Progenitor cell of endocrine pancreas (in vitro differentiated cells): ENCODE data around the gene ATP1A3. TPM values are rescaled to one million over a fixed set of nuclear protein-coding genes. Genes with fewer than 3 reads are reported as not detected.

ENCODE experiments used
- DNase-seq: peaks from one replicate; pipeline ENCODE4 v3.0.0; 2021; ENCODE audit warnings: low spot score; ENCODE audit not compliant: unreplicated experiment
- H3K27ac Mint-ChIP-seq: 2 replicates; pipeline ENCODE4 v1.8.0; 2021; ENCODE audit warnings: mild to moderate bottlenecking, moderate library complexity, mixed read lengths
- H3K27me3 Mint-ChIP-seq: 2 replicates; pipeline ENCODE4 v1.8.0; 2021; ENCODE audit warnings: mixed read lengths
- H3K36me3 Mint-ChIP-seq: 2 replicates; pipeline ENCODE4 v1.8.0; 2022; ENCODE audit warnings: mixed read lengths; ENCODE audit not compliant: insufficient read depth
- H3K4me1 Mint-ChIP-seq: 2 replicates; pipeline ENCODE4 v1.8.0; 2021; ENCODE audit warnings: low read depth, mixed read lengths
- H3K4me3 Mint-ChIP-seq: 2 replicates; pipeline ENCODE4 v1.8.0; 2021; ENCODE audit warnings: low read depth, mild to moderate bottlenecking, moderate library complexity, mixed read lengths
- H3K9me3 Mint-ChIP-seq: 2 replicates; pipeline ENCODE4 v1.8.0; 2021; ENCODE audit warnings: low read depth, mixed read lengths
- CTCF ChIP-seq: fragments of 200-600 bp; sonication (generic); IDR thresholded peaks from one replicate; pipeline ENCODE4 v1.5.0; 2021; ENCODE audit warnings: antibody characterized with exemption, mild to moderate bottlenecking; ENCODE audit not compliant: unreplicated experiment
- total RNA-seq: library from RNA; stranded (reverse); gene quantifications from 2 replicates; pipeline ENCODE4 v1.2.1, GENCODE V29; 2021

ATP1A3 gene
- total RNA-seq, 1 donor from 2014 or later: 0.29 TPM

- no peak overlapping the region for H3K27ac Mint-ChIP-seq
- peaks cover 21% of the 10 kb centered on the region for H3K27me3 Mint-ChIP-seq
- no peak for TF ChIP-seq CTCF
- DNase-seq: no peak
- H3K9me3 Mint-ChIP-seq: no peaks in the 10 kb centered on the region
- no peak overlapping the region for H3K4me3 Mint-ChIP-seq
- H3K36me3 Mint-ChIP-seq: no peaks in the 10 kb centered on the region
- no peaks in the 10 kb centered on the region for H3K4me1 Mint-ChIP-seq
Observed at GRCh38 chr19:42006569-42006968, 12.5 kb upstream of the ATP1A3 start.

GRCh38 chr19:42005504-42005903, 11.5 kb upstream of the ATP1A3 start:
- H3K27ac Mint-ChIP-seq: no peak overlapping the region
- H3K4me1 Mint-ChIP-seq: no peaks in the 10 kb centered on the region
- H3K27me3 Mint-ChIP-seq: peaks cover 32% of the 10 kb centered on the region
- H3K36me3 Mint-ChIP-seq: no peaks in the 10 kb centered on the region
- no peak for TF ChIP-seq CTCF
- no peak for DNase-seq
- H3K4me3 Mint-ChIP-seq: no peak overlapping the region
- no peaks in the 10 kb centered on the region for H3K9me3 Mint-ChIP-seq

DNA sequence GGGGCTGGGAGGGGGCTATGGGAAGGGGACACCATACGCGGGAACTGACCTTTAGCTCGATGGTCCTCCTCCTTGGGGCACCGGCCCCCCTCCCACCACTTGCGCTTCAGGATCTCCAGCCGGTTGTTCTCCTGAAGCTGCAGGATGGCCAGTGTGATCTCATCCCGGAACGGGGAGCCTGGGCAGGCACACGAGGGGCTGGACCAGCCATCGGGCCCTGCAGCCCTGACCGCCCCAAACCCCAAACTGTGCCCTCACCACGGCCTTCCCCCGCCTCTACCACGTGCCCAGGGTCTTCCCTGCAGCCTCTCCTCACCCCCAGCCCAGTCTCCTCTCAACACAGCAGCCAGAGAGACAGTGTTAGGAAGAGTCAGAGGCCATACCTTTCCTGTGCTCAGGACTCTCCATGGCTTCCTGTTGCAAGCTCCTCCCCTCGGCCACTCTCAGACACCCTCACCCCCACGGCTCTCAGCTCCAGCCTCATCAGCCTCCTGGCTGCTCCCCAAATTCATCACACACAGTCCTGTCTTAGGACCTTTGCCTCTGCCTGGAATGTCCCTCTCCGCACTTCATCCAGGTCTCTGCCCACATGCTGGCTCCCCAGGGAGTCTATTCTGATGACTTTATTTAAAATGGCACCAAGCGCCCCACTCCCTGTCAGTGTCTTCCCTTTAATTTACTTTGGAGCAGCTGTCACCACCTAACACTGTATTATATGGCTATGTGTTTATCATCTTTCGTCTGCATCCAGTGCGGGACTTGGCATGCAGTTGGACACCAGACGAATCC, 9.7 kb upstream of the ATP1A3 start:
- H3K9me3 Mint-ChIP-seq: no peaks in the 10 kb centered on the region
- H3K27ac Mint-ChIP-seq: no peak overlapping the region
- peaks cover 46% of the 10 kb centered on the region for H3K27me3 Mint-ChIP-seq
- no peaks in the 10 kb centered on the region for H3K36me3 Mint-ChIP-seq
- DNase-seq: no peak
- H3K4me3 Mint-ChIP-seq: no peak overlapping the region
- no peak for TF ChIP-seq CTCF
- peaks cover 3% of the 10 kb centered on the region for H3K4me1 Mint-ChIP-seq

DNA sequence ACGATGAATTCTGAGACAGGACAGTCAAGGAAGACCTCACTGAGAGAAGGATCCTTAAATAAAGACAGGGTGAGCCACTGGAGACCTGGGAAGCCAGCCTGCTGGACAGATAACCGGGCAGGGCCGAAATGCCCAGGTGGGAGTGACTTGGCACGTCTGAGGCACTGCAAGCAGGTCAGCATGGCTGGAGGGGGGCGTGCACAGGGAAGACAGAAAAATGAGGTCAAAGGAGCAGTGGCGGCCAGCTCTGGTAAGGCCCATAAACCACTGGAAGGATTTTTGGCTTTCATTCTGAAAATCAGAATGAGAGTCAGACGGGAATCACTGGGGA, 5.8 kb upstream of the ATP1A3 start:
- Mint-ChIP-seq H3K4me1 (peaks cover 4% of the 10 kb centered on the region), H3K9me3 (no peaks in the 10 kb centered on the region), H3K27ac (no peak overlapping the region), H3K4me3 (no peak overlapping the region), H3K36me3 (no peaks in the 10 kb centered on the region), H3K27me3 (peaks cover 79% of the 10 kb centered on the region)
- DNase-seq: no peak
- TF ChIP-seq CTCF: no peak

DNA sequence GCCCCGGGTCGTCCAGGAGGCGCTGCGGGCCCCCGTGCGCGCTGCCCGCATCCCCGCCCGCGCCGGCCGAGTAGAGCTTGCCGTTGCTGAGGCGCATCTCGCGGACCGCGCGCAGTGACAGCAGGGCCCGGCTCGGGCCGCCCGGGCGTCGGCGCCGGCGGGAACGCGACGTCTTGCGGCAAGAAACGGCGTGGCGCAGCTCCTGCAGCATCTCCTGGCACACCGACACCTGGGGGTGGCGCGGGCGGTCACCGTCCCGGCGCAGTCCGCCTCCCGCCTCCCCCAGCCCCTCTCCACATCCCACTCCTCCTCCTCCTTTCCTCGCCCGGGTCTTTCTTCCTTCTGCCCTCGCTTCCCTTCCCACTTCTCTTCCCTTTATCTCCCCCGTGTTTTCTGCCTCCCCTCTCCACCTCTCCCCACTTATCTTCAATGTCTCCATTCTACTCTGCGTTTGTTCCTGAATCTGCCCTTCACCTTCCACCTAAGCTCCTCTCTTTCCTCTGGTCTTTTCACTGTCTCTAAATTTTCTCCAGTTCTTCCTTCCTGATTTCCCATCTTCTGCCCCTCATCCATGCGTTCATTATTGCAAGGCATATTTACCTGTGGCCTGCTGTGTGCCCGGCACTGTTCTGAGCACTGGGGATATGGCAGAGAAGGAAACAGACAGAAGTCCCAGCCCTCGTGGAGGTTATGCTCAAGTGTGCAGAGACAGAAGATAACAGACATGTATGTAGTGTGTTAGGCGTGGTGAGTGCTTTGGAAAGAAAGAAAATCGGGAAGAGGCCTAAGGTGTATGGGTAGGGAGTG, 5.2 kb upstream of the ATP1A3 start:
- Mint-ChIP-seq H3K4me1 (peaks cover 4% of the 10 kb centered on the region), H3K36me3 (no peaks in the 10 kb centered on the region), H3K27ac (no peak overlapping the region), H3K4me3 (peak overlapping the region; percentile 17), H3K9me3 (no peaks in the 10 kb centered on the region), H3K27me3 (peaks cover 82% of the 10 kb centered on the region)
- TF ChIP-seq CTCF: no peak
- no peak for DNase-seq
